HEK293T (cell line): ENCODE measurements around the gene ZNF844.
"Not testable (repeated sequence)": the region's sequence is repeated elsewhere in the genome, so short reads cannot be mapped to it uniquely, and the experiment has no call there.

Experiments used
- BHLHE40 ChIP-seq: fragments of 450-650 bp; IDR thresholded peaks from 2 replicates; pipeline ENCODE4 v1.6.1; 2016; ENCODE audit warnings: mild to moderate bottlenecking, moderate library complexity, borderline replicate concordance
- CTBP1 ChIP-seq: fragments of 450-650 bp; IDR thresholded peaks from 2 replicates; pipeline ENCODE4 v1.6.1; 2016; ENCODE audit warnings: borderline replicate concordance
- FOXA1 ChIP-seq: fragments of 450-650 bp; IDR thresholded peaks from 2 replicates; pipeline ENCODE4 v1.6.1; 2016; ENCODE audit warnings: mild to moderate bottlenecking
- FOXK2 ChIP-seq: fragments of 450-650 bp; IDR thresholded peaks from 2 replicates; pipeline ENCODE4 v1.6.1; 2016; ENCODE audit warnings: mild to moderate bottlenecking
- FOXM1 ChIP-seq: fragments of 450-650 bp; IDR thresholded peaks from 2 replicates; pipeline ENCODE4 v1.6.1; 2017; ENCODE audit warnings: mild to moderate bottlenecking, borderline replicate concordance
- L3MBTL2 ChIP-seq: fragments of 450-650 bp; conservative IDR thresholded peaks from 2 replicates; pipeline ENCODE4 v1.6.1; 2016; ENCODE audit warnings: mild to moderate bottlenecking
- LEF1 ChIP-seq: fragments of 450-650 bp; IDR thresholded peaks from 2 replicates; pipeline ENCODE4 v1.6.1; 2017; ENCODE audit warnings: mild to moderate bottlenecking, borderline replicate concordance
- NFRKB ChIP-seq: fragments of 450-650 bp; IDR thresholded peaks from 2 replicates; pipeline ENCODE4 v1.6.1; 2016; ENCODE audit warnings: mild to moderate bottlenecking, moderate library complexity
- SP1 ChIP-seq: fragments of 450-650 bp; IDR thresholded peaks from 2 replicates; pipeline ENCODE4 v1.6.1; 2017
- TARDBP ChIP-seq: fragments of 450-650 bp; IDR thresholded peaks from 2 replicates; pipeline ENCODE4 v1.6.1; 2016
- ZNF384 ChIP-seq: fragments of 450-650 bp; IDR thresholded peaks from 2 replicates; pipeline ENCODE4 v1.6.1; 2016
- TF ChIP-seq, protein P1 (sequence below): fragments of 450-650 bp; IDR thresholded peaks from 2 replicates; pipeline ENCODE4 v1.6.1; 2016

DNA sequence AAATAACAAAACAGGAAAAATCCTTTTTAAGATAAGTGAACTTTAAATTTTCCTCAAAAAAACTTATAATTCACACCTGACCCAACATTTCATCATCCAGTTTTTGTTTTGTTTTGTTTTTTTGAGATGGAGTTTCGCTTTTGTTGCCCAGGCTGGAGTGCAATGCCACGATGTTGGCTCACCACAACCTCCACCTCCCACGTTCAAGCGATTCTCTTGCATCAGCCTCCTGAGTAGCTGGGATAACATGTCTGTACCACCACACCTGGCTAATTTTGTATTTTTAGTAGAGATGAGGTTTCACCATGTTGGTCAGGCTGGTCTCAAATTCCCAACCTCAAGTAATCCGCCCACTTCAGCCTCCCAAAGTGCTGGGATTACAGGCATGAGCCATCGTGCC, 18.8 kb downstream of the ZNF844 start:
- not testable (repeated sequence) for TF ChIP-seq CTBP1, FOXM1, ZNF384, BHLHE40, L3MBTL2, SP1, FOXK2, NFRKB, LEF1, FOXA1, TARDBP
- TF ChIP-seq, protein P1, sequence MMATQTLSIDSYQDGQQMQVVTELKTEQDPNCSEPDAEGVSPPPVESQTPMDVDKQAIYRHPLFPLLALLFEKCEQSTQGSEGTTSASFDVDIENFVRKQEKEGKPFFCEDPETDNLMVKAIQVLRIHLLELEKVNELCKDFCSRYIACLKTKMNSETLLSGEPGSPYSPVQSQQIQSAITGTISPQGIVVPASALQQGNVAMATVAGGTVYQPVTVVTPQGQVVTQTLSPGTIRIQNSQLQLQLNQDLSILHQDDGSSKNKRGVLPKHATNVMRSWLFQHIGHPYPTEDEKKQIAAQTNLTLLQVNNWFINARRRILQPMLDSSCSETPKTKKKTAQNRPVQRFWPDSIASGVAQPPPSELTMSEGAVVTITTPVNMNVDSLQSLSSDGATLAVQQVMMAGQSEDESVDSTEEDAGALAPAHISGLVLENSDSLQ: not testable (repeated sequence)
